DOHH2 (cell line): ENCODE results near the gene OMP.

Source experiments
- H3F3A ChIP-seq: fragments of 200-600 bp; sonication (generic), shearing (Covaris generic); 2 replicates; pipeline ENCODE4 v1.6.0; 2016; ENCODE audit warnings: antibody characterized with exemption, mild to moderate bottlenecking; ENCODE audit not compliant: control insufficient read depth, insufficient read depth
- H3K27ac ChIP-seq: fragments of 200-600 bp; sonication (generic); 2 replicates; pipeline ENCODE4 v1.5.1; 2014; ENCODE audit warnings: low read depth, mild to moderate bottlenecking, low read length, moderate library complexity
- H3K27me3 ChIP-seq: fragments of 200-600 bp; sonication (generic); 2 replicates; pipeline ENCODE4 v1.6.1; 2014; ENCODE audit warnings: mild to moderate bottlenecking, low read length, mixed read lengths; ENCODE audit not compliant: control insufficient read depth
- H3K36me3 ChIP-seq: fragments of 200-600 bp; sonication (generic); 2 replicates; pipeline ENCODE4 v1.6.1; 2014; ENCODE audit warnings: mild to moderate bottlenecking, low read length, moderate library complexity, mixed read lengths; ENCODE audit not compliant: control insufficient read depth
- H3K4me1 ChIP-seq: fragments of 200-600 bp; sonication (generic); 2 replicates; pipeline ENCODE4 v1.6.1; 2014; ENCODE audit warnings: mild to moderate bottlenecking, low read length, mixed read lengths; ENCODE audit not compliant: control insufficient read depth
- H3K4me2 ChIP-seq: fragments of 200-600 bp; sonication (generic); 2 replicates; pipeline ENCODE4 v1.6.0; 2014; ENCODE audit warnings: mild to moderate bottlenecking, low read length, moderate library complexity
- H3K4me3 ChIP-seq: fragments of 200-600 bp; sonication (generic); 2 replicates; pipeline ENCODE4 v1.5.1; 2014; ENCODE audit warnings: mild to moderate bottlenecking, low read length, mixed read lengths
- H3K79me2 ChIP-seq: fragments of 200-600 bp; sonication (generic); 2 replicates; pipeline ENCODE4 v1.6.1; 2014; ENCODE audit warnings: mild to moderate bottlenecking, low read length, mixed read lengths; ENCODE audit not compliant: control insufficient read depth
- H3K9me2 ChIP-seq: fragments of 200-600 bp; sonication (generic); replicated peaks from 2 replicates; pipeline ENCODE4 v1.6.1; 2014; ENCODE audit warnings: mild to moderate bottlenecking, low read length, mixed read lengths; ENCODE audit not compliant: control insufficient read depth
- H3K9me3 ChIP-seq: fragments of 200-600 bp; sonication (generic); 2 replicates; pipeline ENCODE4 v1.6.1; 2014; ENCODE audit warnings: antibody characterized with exemption, low read length, mixed read lengths; ENCODE audit not compliant: control insufficient read depth, insufficient read depth
- H4K20me1 ChIP-seq: fragments of 200-600 bp; sonication (generic); 2 replicates; pipeline ENCODE4 v1.6.0; 2014; ENCODE audit warnings: low read depth, mild to moderate bottlenecking, antibody characterized with exemption, low read length, moderate library complexity; ENCODE audit not compliant: control insufficient read depth, insufficient read depth
- CTCF ChIP-seq: fragments of 200-600 bp; sonication (generic); IDR thresholded peaks from one replicate; pipeline ENCODE4 v1.5.1; 2014; ENCODE audit warnings: antibody characterized with exemption, mild to moderate bottlenecking, low read depth, low read length; ENCODE audit not compliant: poor library complexity, severe bottlenecking
- EZH2phosphoT487 ChIP-seq: fragments of 200-600 bp; sonication (generic); IDR thresholded peaks from 2 replicates; pipeline ENCODE4 v1.6.1; 2017; ENCODE audit warnings: borderline replicate concordance, mild to moderate bottlenecking, antibody characterized with exemption, low read length, moderate library complexity, mixed read lengths

The OMP gene

DNA sequence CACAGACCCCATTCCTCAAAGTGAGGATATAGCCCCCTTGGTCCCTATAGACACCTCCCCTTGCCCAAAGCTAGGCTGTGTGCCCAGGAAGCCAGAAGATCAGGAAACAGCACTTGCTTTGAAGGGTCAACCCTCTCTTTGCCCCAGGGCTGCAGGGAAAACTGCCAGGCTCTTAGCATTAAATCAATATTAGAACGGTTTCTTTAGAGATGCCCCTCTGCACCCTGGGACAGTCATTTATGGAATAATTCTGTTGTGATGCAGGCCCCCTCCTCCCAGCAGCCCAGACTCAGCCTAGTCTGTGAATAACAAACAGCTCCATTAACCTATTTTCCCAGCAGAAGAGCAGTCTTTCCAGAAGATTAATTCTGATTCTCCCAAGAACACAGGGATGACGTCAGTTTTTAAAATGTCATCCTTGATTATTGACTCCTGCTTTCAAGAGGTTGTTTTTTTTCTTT, 47.5 kb upstream of the OMP start:
- H3K27me3 ChIP-seq = peaks cover 5% of the 10 kb centered on the region
- no peaks in the 10 kb centered on the region for H4K20me1 ChIP-seq
- no peak overlapping the region for H3K4me3 ChIP-seq
- no peaks in the 10 kb centered on the region for H3K36me3 ChIP-seq
- H3K9me2 ChIP-seq = no peaks in the 10 kb centered on the region
- H3K27ac ChIP-seq = no peak overlapping the region
- no peaks in the 10 kb centered on the region for H3F3A ChIP-seq
- no peaks in the 10 kb centered on the region for H3K4me1 ChIP-seq
- H3K9me3 ChIP-seq = peaks cover 8% of the 10 kb centered on the region; the same call in 1 of the 2 replicates
- H3K79me2 ChIP-seq = no peaks in the 10 kb centered on the region
- TF ChIP-seq CTCF (no peak), EZH2phosphoT487 (no peak)
- no peak overlapping the region for H3K4me2 ChIP-seq

DNA sequence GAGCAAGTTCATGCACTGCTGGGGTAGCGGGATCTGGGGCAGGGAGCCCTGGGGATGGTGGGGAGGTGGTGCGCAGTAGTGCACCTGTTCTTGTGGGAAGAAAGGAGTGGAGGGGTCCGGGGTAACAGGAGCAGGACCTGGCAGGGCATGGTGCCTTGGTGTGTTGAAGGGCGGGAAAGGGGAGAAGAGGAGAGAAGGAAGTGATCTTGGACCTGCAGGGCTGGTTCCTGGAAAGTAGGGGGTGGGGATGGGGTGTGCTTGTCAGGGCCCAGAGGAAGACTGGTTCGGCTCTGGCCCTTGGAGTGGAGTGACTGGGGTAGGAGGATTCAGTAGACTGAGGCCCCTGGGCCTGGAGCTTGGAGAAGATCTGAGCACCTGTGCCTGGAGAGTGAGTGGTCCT, 46.7 kb upstream of the OMP start:
- Histone ChIP-seq H4K20me1 (no peaks in the 10 kb centered on the region), H3K27ac (no peak overlapping the region), H3K9me3 (peaks cover 8% of the 10 kb centered on the region; the same call in 1 of the 2 replicates), H3K79me2 (no peaks in the 10 kb centered on the region), H3K4me2 (no peak overlapping the region), H3K4me3 (no peak overlapping the region), H3K27me3 (peaks cover 12% of the 10 kb centered on the region), H3F3A (no peaks in the 10 kb centered on the region), H3K36me3 (no peaks in the 10 kb centered on the region), H3K4me1 (no peaks in the 10 kb centered on the region), H3K9me2 (no peaks in the 10 kb centered on the region)
- no peak for TF ChIP-seq CTCF
- no peak for TF ChIP-seq EZH2phosphoT487

- no peaks in the 10 kb centered on the region for H3K36me3 ChIP-seq
- peaks cover 8% of the 10 kb centered on the region for H3K9me3 ChIP-seq
- H3K9me2 ChIP-seq = no peaks in the 10 kb centered on the region
- no peaks in the 10 kb centered on the region for H4K20me1 ChIP-seq
- H3K79me2 ChIP-seq = no peaks in the 10 kb centered on the region
- no peak overlapping the region for H3K27ac ChIP-seq
- peaks cover 12% of the 10 kb centered on the region for H3K27me3 ChIP-seq
- no peaks in the 10 kb centered on the region for H3K4me1 ChIP-seq
- no peak for TF ChIP-seq CTCF
- no peak for TF ChIP-seq EZH2phosphoT487
- H3K4me2 ChIP-seq = no peak overlapping the region
- no peak overlapping the region for H3K4me3 ChIP-seq
- no peaks in the 10 kb centered on the region for H3F3A ChIP-seq
Observed at GRCh38 chr11:77056814-77057402, 45.7 kb upstream of the OMP start.
